HS-27A (cell line): ENCODE results near the gene PIGC.

Experiments
- DNase-seq: peaks from one replicate; pipeline ENCODE4 v3.0.0-alpha.2; 2012; ENCODE audit warnings: low read depth, missing footprints

PIGC gene

GRCh38 chr1:172443666-172444453 lies at the start of gene PIGC:
TSS of gene PIGC (minus strand) at chr1:172444069. CDS start at chr1:172442622, 1,447 bp downstream.
- DNase-seq = no peak

- no peak for DNase-seq
Measured at GRCh38 chr1:172492421-172492820, 48.6 kb upstream of the PIGC start.

- no peak for DNase-seq
Measured at GRCh38 chr1:172489847-172490246, 46.0 kb upstream of the PIGC start.

GRCh38 chr1:172488393-172488792 lies 44.5 kb upstream of the PIGC start:
- no peak for DNase-seq

- no peak for DNase-seq
Measured at GRCh38 chr1:172487550-172487949, 43.7 kb upstream of the PIGC start.

- DNase-seq = no peak
Measured at GRCh38 chr1:172486805-172487454, 43.1 kb upstream of the PIGC start.

GRCh38 chr1:172485626-172486025 lies 41.8 kb upstream of the PIGC start:
- DNase-seq = no peak

- no peak for DNase-seq
Measured at GRCh38 chr1:172484252-172484651, 40.4 kb upstream of the PIGC start.

GRCh38 chr1:172483448-172483847 lies 39.6 kb upstream of the PIGC start:
- no peak for DNase-seq

GRCh38 chr1:172482044-172482443 lies 38.2 kb upstream of the PIGC start:
- DNase-seq = no peak

GRCh38 chr1:172480431-172480830 lies 36.6 kb upstream of the PIGC start:
- DNase-seq = no peak

GRCh38 chr1:172478485-172478884 lies 34.6 kb upstream of the PIGC start:
- DNase-seq = no peak

GRCh38 chr1:172477741-172478140 lies 33.9 kb upstream of the PIGC start:
- DNase-seq = no peak

- DNase-seq = no peak
Measured at GRCh38 chr1:172477216-172477615, 33.3 kb upstream of the PIGC start.

GRCh38 chr1:172476218-172476811 lies 32.4 kb upstream of the PIGC start:
- no peak for DNase-seq

GRCh38 chr1:172473842-172474241 lies 30.0 kb upstream of the PIGC start:
- no peak for DNase-seq

- no peak for DNase-seq
Measured at GRCh38 chr1:172473302-172473701, 29.4 kb upstream of the PIGC start.

- no peak for DNase-seq
Measured at GRCh38 chr1:172472495-172472894, 28.6 kb upstream of the PIGC start.

GRCh38 chr1:172471666-172472065 lies 27.8 kb upstream of the PIGC start:
- DNase-seq = no peak

- DNase-seq = no peak
Measured at GRCh38 chr1:172470149-172470548, 26.3 kb upstream of the PIGC start.

GRCh38 chr1:172469717-172470116 lies 25.8 kb upstream of the PIGC start:
- DNase-seq = no peak

- no peak for DNase-seq
Measured at GRCh38 chr1:172468296-172468695, 24.4 kb upstream of the PIGC start.

- DNase-seq = no peak
Measured at GRCh38 chr1:172467446-172467845, 23.6 kb upstream of the PIGC start.
